Measurements from ENCODE around the gene CDC42BPA. TPM values are rescaled to one million over a fixed set of nuclear protein-coding genes. Genes with fewer than 3 reads are reported as not detected.

The CDC42BPA gene
- total and polyA plus RNA-seq, 9 of the 15 experiments (the other 6 are each of a cell fraction or from before 2014, with no cell fraction given): 8.0 to 77.5 (median 52.1) TPM

DNA sequence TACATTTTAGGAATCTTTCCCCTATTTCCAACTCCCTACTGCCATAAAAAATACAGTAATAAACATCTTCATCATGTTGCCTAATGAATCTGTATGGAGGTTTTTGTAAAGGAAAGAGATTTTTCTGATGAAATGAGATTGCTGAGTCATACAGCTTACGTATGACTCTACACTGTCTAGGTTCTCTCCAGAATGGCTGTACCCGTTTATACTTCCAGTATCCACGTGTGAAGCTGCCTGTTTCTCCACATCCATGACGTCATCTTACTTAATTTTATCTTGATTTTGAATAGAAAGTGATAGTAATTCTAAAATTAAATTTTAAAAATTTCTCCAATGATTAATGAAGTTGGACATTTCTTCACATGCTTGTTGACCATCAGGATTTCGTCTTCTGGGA, 274.5 kb downstream of the CDC42BPA start (continued):
- 0 out of 2 replicates have a peak, but pooled peaks have one; percentile 28 for TF ChIP-seq SMARCA4 (IDR thresholded peaks at IDR 0.05)
- no peak for TF ChIP-seq SRSF7 (optimal IDR thresholded peaks at IDR 0.05; ENCODE audit: low read depth, low read length)
- no peak for TF ChIP-seq NCOA6 (IDR thresholded peaks at IDR 0.05)
- TF ChIP-seq ZNF77 (CRISPR knock-in tag; IDR thresholded peaks at IDR 0.05): no peak
- TF ChIP-seq FOSL1 (tag; conservative IDR thresholded peaks at IDR 0.05): no peak
- TF ChIP-seq ZFPM2 (CRISPR knock-in tag; IDR thresholded peaks at IDR 0.05): no peak
- TF ChIP-seq KDM1A (IDR thresholded peaks at IDR 0.05): 0 out of 4 replicates have a peak, but pooled peaks of 1 of the 2 experiments have one; percentile 15
- no peak for TF ChIP-seq ZNF311 (CRISPR knock-in tag; IDR thresholded peaks at IDR 0.05)
- TF ChIP-seq, protein P1, sequence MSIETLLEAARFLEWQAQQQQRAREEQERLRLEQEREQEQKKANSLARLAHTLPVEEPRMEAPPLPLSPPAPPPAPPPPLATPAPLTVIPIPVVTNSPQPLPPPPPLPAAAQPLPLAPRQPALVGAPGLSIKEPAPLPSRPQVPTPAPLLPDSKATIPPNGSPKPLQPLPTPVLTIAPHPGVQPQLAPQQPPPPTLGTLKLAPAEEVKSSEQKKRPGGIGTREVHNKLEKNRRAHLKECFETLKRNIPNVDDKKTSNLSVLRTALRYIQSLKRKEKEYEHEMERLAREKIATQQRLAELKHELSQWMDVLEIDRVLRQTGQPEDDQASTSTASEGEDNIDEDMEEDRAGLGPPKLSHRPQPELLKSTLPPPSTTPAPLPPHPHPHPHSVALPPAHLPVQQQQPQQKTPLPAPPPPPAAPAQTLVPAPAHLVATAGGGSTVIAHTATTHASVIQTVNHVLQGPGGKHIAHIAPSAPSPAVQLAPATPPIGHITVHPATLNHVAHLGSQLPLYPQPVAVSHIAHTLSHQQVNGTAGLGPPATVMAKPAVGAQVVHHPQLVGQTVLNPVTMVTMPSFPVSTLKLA (conservative IDR thresholded peaks at IDR 0.05): peak in 1 of 2 experiments; percentile 51; a peak in 2 of 4 replicates
- no peak for TF ChIP-seq ARHGAP35 (IDR thresholded peaks at IDR 0.05; ENCODE audit: partially characterized antibody)
- no peak for TF ChIP-seq TAF1 (IDR thresholded peaks at IDR 0.05; ENCODE audit: control insufficient read depth, extremely low read depth, insufficient read depth, low read length, severe bottlenecking)
- TF ChIP-seq BHLHE40 (IDR thresholded peaks at IDR 0.05; ENCODE audit: low read length): no peak
- TF ChIP-seq ZNF644 (tag; IDR thresholded peaks at IDR 0.05; ENCODE audit: low read depth): no peak
- TF ChIP-seq HSF4 (CRISPR knock-in tag; IDR thresholded peaks at IDR 0.05; ENCODE audit: borderline replicate concordance): no peak
- TF ChIP-seq RBM22 (IDR thresholded peaks at IDR 0.05; ENCODE audit: low read depth, low read length, poor library complexity, severe bottlenecking): no peak
- no peak for TF ChIP-seq POLR2G (IDR thresholded peaks at IDR 0.05; ENCODE audit: low read depth, low read length)
- TF ChIP-seq SRSF1 (IDR thresholded peaks at IDR 0.05; ENCODE audit: low read depth, low read length): no peak
- TF ChIP-seq PRDM10 (IDR thresholded peaks at IDR 0.05; ENCODE audit: partially characterized antibody): no peak
- no peak for TF ChIP-seq MEIS2 (IDR thresholded peaks at IDR 0.05; ENCODE audit: partially characterized antibody)
- no peak for TF ChIP-seq SREBF1 (IDR thresholded peaks at IDR 0.05; ENCODE audit: borderline replicate concordance, low read depth, low read length)
- TF ChIP-seq IFI16 (CRISPR knock-in tag; IDR thresholded peaks at IDR 0.05): no peak
- no peak for TF ChIP-seq ZNF143 (CRISPR knock-in tag; IDR thresholded peaks at IDR 0.05)
- TF ChIP-seq CHD4 (IDR thresholded peaks at IDR 0.05; ENCODE audit: insufficient read depth, insufficient replicate concordance, low read depth, low read length, poor library complexity, severe bottlenecking): no peak
- TF ChIP-seq, protein P2, sequence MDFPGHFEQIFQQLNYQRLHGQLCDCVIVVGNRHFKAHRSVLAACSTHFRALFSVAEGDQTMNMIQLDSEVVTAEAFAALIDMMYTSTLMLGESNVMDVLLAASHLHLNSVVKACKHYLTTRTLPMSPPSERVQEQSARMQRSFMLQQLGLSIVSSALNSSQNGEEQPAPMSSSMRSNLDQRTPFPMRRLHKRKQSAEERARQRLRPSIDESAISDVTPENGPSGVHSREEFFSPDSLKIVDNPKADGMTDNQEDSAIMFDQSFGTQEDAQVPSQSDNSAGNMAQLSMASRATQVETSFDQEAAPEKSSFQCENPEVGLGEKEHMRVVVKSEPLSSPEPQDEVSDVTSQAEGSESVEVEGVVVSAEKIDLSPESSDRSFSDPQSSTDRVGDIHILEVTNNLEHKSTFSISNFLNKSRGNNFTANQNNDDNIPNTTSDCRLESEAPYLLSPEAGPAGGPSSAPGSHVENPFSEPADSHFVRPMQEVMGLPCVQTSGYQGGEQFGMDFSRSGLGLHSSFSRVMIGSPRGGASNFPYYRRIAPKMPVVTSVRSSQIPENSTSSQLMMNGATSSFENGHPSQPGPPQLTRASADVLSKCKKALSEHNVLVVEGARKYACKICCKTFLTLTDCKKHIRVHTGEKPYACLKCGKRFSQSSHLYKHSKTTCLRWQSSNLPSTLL (IDR thresholded peaks at IDR 0.05): no peak
